ENCODE data around the gene ACOXL. TPM values are rescaled to one million over a fixed set of nuclear protein-coding genes. Genes with fewer than 3 reads are reported as not detected.

ACOXL gene
- total RNA-seq, 1 donor, result 0.10 TPM

GRCh38 chr2:111165084-111165483 lies 432.7 kb downstream of the ACOXL start:
- H3K4me1 ChIP-seq (ENCODE audit: insufficient read depth, low read length), result peaks cover 17% of the 10 kb centered on the region
- no peaks in the 10 kb centered on the region for H3K27me3 ChIP-seq (ENCODE audit: insufficient read depth, low read length)
- no peak overlapping the region for H3K4me3 ChIP-seq (ENCODE audit: low read length)
- no peaks in the 10 kb centered on the region for H3K9me3 ChIP-seq (ENCODE audit: low read depth, low read length)

DNA sequence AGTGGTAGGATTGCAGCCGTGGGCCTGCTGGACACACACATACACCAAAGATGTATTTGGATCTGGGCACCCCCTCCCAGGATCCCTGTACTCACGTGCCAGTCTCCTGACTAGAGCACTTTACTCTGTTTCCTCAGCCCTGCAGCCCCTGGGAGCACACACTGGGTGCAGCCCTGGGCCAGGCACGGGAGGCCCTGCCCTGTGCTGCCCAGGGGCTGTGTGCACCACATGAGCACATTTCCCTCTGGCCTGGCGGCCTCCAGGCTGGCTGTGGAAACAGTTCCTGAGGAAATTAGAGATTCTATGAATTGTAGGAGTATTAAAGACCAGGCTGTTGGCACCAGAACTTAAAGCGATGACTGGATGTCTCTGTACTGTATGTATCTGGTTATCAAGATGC lies 433.7 kb downstream of the ACOXL start:
- H3K4me3 ChIP-seq (ENCODE audit: low read length), result no peak overlapping the region
- H3K27me3 ChIP-seq (ENCODE audit: insufficient read depth, low read length), result no peaks in the 10 kb centered on the region
- H3K4me1 ChIP-seq (ENCODE audit: insufficient read depth, low read length), result peaks cover 17% of the 10 kb centered on the region
- H3K9me3 ChIP-seq (ENCODE audit: low read depth, low read length), result no peaks in the 10 kb centered on the region

DNA sequence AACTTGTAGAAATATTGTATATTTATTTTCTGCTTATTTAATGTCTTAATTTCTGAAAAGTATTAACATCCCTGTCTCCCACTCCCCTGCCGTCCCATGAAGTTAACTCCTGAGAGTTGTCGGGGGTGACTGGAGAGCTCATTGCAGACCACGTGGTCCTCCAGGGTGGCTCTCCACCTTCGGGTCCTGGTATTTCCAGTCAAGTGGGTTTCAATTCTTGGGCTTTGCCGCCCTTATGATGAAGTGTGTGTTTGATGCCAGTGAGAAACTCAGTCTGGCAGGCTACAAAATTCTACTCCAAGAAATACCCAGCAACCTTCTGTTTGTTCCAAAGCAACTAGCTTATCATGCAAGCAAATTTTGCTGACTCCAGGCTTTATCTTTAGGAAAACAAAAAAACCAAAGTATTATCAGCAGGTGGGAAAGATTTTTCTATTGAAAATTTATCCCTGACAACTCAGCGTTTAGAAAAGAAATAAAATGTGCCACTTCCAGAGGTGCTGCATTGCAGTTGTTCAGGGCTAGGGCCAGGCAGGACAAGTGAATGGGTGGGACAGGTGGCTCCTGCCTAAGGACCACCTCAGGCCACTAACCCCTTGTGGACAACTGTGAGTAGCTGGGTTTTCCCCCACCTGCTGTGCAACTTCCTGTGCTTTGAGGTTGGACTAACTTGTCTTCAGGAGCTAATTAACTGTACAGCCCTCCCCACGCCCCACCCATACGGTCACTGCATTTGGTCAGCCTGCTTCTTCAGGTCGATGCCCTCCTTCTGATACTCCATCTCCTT lies 434.9 kb downstream of the ACOXL start:
- peaks cover 14% of the 10 kb centered on the region for H3K4me1 ChIP-seq (ENCODE audit: insufficient read depth, low read length)
- no peaks in the 10 kb centered on the region for H3K9me3 ChIP-seq (ENCODE audit: low read depth, low read length)
- no peaks in the 10 kb centered on the region for H3K27me3 ChIP-seq (ENCODE audit: insufficient read depth, low read length)

GRCh38 chr2:111167863-111168162 lies 435.4 kb downstream of the ACOXL start:
- Histone ChIP-seq H3K4me3 (ENCODE audit: low read length) (no peak overlapping the region), H3K4me1 (ENCODE audit: insufficient read depth, low read length) (peaks cover 10% of the 10 kb centered on the region), H3K9me3 (ENCODE audit: low read depth, low read length) (no peaks in the 10 kb centered on the region), H3K27me3 (ENCODE audit: insufficient read depth, low read length) (no peaks in the 10 kb centered on the region)

More for the DNA sequence above, 434.9 kb downstream of the ACOXL start:
- no peak overlapping the region for H3K4me3 ChIP-seq (ENCODE audit: low read length)

Other genes starting within 250 kb of the ACOXL start
- 103 TPM for gene RGPD6, start 155.4 kb upstream of the ACOXL start, total RNA-seq
- 6.0 TPM for gene BUB1, start 54.5 kb upstream of the ACOXL start, total RNA-seq